Measurements from ENCODE around the gene DISC1.

The DISC1 gene

GRCh38 chr1:231682779-231683178, 56.2 kb downstream of the DISC1 start:
- ATAC-seq: no peak

DNA sequence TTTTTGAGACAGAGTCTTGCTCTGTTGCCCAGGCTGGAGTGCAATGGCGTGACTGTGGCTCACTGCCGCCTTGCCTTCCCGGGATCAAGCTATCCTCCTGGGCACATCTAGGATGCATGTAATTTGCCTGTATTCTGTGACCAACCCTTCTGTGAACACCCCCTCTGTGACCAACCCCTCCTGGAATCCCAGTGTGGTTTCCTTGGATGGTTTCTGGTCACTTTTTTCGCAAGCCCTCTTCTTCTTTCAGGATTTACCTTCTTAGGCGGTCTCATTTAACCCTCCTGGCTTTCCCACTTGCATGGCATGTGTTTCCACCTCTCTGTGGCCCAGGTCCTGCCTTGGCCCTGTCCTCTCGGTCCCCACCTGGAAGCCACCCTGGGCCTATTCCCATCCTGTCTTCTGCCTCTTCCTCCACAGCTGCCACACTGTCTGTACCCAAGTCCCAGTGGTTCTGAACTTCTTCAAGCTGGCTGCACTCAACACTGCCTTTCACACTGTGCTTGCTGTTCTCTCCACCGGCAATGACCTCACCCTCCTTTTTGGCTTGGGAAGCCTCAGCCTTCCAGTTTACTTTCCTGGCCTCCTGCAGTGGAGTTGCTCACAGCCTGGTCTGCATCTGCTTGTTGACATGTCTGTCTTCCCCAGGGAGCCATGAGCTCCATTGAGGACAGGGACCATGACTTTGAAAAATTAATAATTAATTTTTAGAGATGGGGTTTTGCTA, 57.0 kb downstream of the DISC1 start:
- no peak for ATAC-seq
- TF ChIP-seq GLIS3 (CRISPR knock-in tag; IDR thresholded peaks at IDR 0.05) (no peak), ZNF8 (CRISPR knock-in tag; IDR thresholded peaks at IDR 0.05) (no peak), ISL1 (CRISPR knock-in tag; IDR thresholded peaks at IDR 0.05) (no peak), TCF4 (CRISPR knock-in tag; IDR thresholded peaks at IDR 0.05; ENCODE audit: borderline replicate concordance) (no peak), SNAI2 (CRISPR knock-in tag; IDR thresholded peaks at IDR 0.05) (no peak), TOX (CRISPR knock-in tag; IDR thresholded peaks at IDR 0.05; ENCODE audit: borderline replicate concordance) (no peak), PPARA (CRISPR knock-in tag; IDR thresholded peaks at IDR 0.05; ENCODE audit: borderline replicate concordance) (no peak), BACH2 (CRISPR knock-in tag; IDR thresholded peaks at IDR 0.05; ENCODE audit: borderline replicate concordance) (no peak)
- TF ChIP-seq, protein P1, sequence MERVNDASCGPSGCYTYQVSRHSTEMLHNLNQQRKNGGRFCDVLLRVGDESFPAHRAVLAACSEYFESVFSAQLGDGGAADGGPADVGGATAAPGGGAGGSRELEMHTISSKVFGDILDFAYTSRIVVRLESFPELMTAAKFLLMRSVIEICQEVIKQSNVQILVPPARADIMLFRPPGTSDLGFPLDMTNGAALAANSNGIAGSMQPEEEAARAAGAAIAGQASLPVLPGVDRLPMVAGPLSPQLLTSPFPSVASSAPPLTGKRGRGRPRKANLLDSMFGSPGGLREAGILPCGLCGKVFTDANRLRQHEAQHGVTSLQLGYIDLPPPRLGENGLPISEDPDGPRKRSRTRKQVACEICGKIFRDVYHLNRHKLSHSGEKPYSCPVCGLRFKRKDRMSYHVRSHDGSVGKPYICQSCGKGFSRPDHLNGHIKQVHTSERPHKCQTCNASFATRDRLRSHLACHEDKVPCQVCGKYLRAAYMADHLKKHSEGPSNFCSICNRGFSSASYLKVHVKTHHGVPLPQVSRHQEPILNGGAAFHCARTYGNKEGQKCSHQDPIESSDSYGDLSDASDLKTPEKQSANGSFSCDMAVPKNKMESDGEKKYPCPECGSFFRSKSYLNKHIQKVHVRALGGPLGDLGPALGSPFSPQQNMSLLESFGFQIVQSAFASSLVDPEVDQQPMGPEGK (CRISPR knock-in tag; IDR thresholded peaks at IDR 0.05; ENCODE audit: borderline replicate concordance): no peak
- TF ChIP-seq, protein P2, sequence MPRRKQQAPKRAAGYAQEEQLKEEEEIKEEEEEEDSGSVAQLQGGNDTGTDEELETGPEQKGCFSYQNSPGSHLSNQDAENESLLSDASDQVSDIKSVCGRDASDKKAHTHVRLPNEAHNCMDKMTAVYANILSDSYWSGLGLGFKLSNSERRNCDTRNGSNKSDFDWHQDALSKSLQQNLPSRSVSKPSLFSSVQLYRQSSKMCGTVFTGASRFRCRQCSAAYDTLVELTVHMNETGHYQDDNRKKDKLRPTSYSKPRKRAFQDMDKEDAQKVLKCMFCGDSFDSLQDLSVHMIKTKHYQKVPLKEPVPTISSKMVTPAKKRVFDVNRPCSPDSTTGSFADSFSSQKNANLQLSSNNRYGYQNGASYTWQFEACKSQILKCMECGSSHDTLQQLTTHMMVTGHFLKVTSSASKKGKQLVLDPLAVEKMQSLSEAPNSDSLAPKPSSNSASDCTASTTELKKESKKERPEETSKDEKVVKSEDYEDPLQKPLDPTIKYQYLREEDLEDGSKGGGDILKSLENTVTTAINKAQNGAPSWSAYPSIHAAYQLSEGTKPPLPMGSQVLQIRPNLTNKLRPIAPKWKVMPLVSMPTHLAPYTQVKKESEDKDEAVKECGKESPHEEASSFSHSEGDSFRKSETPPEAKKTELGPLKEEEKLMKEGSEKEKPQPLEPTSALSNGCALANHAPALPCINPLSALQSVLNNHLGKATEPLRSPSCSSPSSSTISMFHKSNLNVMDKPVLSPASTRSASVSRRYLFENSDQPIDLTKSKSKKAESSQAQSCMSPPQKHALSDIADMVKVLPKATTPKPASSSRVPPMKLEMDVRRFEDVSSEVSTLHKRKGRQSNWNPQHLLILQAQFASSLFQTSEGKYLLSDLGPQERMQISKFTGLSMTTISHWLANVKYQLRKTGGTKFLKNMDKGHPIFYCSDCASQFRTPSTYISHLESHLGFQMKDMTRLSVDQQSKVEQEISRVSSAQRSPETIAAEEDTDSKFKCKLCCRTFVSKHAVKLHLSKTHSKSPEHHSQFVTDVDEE (CRISPR knock-in tag; IDR thresholded peaks at IDR 0.05): no peak
- TF ChIP-seq, protein P3, sequence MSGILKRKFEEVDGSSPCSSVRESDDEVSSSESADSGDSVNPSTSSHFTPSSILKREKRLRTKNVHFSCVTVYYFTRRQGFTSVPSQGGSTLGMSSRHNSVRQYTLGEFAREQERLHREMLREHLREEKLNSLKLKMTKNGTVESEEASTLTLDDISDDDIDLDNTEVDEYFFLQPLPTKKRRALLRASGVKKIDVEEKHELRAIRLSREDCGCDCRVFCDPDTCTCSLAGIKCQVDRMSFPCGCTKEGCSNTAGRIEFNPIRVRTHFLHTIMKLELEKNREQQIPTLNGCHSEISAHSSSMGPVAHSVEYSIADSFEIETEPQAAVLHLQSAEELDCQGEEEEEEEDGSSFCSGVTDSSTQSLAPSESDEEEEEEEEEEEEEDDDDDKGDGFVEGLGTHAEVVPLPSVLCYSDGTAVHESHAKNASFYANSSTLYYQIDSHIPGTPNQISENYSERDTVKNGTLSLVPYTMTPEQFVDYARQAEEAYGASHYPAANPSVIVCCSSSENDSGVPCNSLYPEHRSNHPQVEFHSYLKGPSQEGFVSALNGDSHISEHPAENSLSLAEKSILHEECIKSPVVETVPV (CRISPR knock-in tag; IDR thresholded peaks at IDR 0.05): no peak

More at GRCh38 chr1:231682779-231683178, 56.2 kb downstream of the DISC1 start:
- TF ChIP-seq CSDC2 (CRISPR knock-in tag; IDR thresholded peaks at IDR 0.05): no peak
- TF ChIP-seq OSR1 (CRISPR knock-in tag; IDR thresholded peaks at IDR 0.05): no peak
- no peak for TF ChIP-seq ZC3H10 (CRISPR knock-in tag; IDR thresholded peaks at IDR 0.05)
- TF ChIP-seq ZNF565 (CRISPR knock-in tag; conservative IDR thresholded peaks at IDR 0.05; ENCODE audit: low read depth): no peak
- TF ChIP-seq, protein P1 (CRISPR knock-in tag; IDR thresholded peaks at IDR 0.05; ENCODE audit: borderline replicate concordance): no peak
- TF ChIP-seq, protein P3 (CRISPR knock-in tag; IDR thresholded peaks at IDR 0.05): no peak
- TF ChIP-seq PPARA (CRISPR knock-in tag; IDR thresholded peaks at IDR 0.05; ENCODE audit: borderline replicate concordance): no peak
- no peak for TF ChIP-seq ISL1 (CRISPR knock-in tag; IDR thresholded peaks at IDR 0.05)
- TF ChIP-seq TCF4 (CRISPR knock-in tag; IDR thresholded peaks at IDR 0.05; ENCODE audit: borderline replicate concordance): no peak
- no peak for TF ChIP-seq ESRRG (CRISPR knock-in tag; IDR thresholded peaks at IDR 0.05)
- TF ChIP-seq SNAI2 (CRISPR knock-in tag; IDR thresholded peaks at IDR 0.05): no peak
- TF ChIP-seq, protein P2 (CRISPR knock-in tag; IDR thresholded peaks at IDR 0.05): no peak
- TF ChIP-seq ZNF8 (CRISPR knock-in tag; IDR thresholded peaks at IDR 0.05): no peak
- TF ChIP-seq, protein P4, sequence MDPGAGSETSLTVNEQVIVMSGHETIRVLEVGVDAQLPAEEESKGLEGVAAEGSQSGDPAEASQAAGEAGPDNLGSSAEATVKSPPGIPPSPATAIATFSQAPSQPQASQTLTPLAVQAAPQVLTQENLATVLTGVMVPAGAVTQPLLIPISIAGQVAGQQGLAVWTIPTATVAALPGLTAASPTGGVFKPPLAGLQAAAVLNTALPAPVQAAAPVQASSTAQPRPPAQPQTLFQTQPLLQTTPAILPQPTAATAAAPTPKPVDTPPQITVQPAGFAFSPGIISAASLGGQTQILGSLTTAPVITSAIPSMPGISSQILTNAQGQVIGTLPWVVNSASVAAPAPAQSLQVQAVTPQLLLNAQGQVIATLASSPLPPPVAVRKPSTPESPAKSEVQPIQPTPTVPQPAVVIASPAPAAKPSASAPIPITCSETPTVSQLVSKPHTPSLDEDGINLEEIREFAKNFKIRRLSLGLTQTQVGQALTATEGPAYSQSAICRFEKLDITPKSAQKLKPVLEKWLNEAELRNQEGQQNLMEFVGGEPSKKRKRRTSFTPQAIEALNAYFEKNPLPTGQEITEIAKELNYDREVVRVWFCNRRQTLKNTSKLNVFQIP (CRISPR knock-in tag; IDR thresholded peaks at IDR 0.05; ENCODE audit: borderline replicate concordance, low read depth): no peak
- TF ChIP-seq ZFP30 (CRISPR knock-in tag; IDR thresholded peaks at IDR 0.05): no peak
- no peak for TF ChIP-seq RARB (CRISPR knock-in tag; IDR thresholded peaks at IDR 0.05)
- no peak for TF ChIP-seq ZFP3 (CRISPR knock-in tag; IDR thresholded peaks at IDR 0.05)
- no peak for TF ChIP-seq BACH2 (CRISPR knock-in tag; IDR thresholded peaks at IDR 0.05; ENCODE audit: borderline replicate concordance)
- no peak for TF ChIP-seq TOX (CRISPR knock-in tag; IDR thresholded peaks at IDR 0.05; ENCODE audit: borderline replicate concordance)
